IgD-negative memory B cell (primary cell): ENCODE data around the gene TEX9. TPM values are rescaled to one million over a fixed set of nuclear protein-coding genes. Genes with fewer than 3 reads are reported as not detected.
"Not testable (repeated sequence)": the region's sequence is repeated elsewhere in the genome, so short reads cannot be mapped to it uniquely, and the experiment has no call there.

Experiments used
- H3K27ac Mint-ChIP-seq, 3 donors: one replicate each; pipeline ENCODE4 v1.8.0; 2020 to 2022; ENCODE audit warnings: mild to moderate bottlenecking in 3 of 3, mixed read lengths in 3 of 3, moderate library complexity in 1 of 3
- H3K27me3 Mint-ChIP-seq: one replicate; pipeline ENCODE4 v1.8.0; 2021; ENCODE audit warnings: mixed read lengths
- H3K36me3 Mint-ChIP-seq: one replicate; pipeline ENCODE4 v1.8.0; 2020; ENCODE audit warnings: mild to moderate bottlenecking, mixed read lengths
- H3K4me1 Mint-ChIP-seq, 3 donors: one replicate each; pipeline ENCODE4 v1.8.0; 2020 to 2022; ENCODE audit warnings: mixed read lengths in 3 of 3, mild to moderate bottlenecking in 1 of 3
- H3K4me3 Mint-ChIP-seq, 4 donors: one replicate each; pipeline ENCODE4 v1.8.0; 2020 to 2022; ENCODE audit warnings: mild to moderate bottlenecking in 4 of 4, mixed read lengths in 4 of 4, moderate library complexity in 3 of 4
- H3K9me3 Mint-ChIP-seq, 3 donors: one replicate each; pipeline ENCODE4 v1.8.0; 2020 to 2021; ENCODE audit warnings: mixed read lengths in 3 of 3, mild to moderate bottlenecking in 1 of 3
- polyA plus RNA-seq: library from polyadenylated mRNA; unstranded; fragments of 300-500 nt; fragmentation: Illumina TruSeq; gene quantifications from one replicate; pipeline ENCODE4 v1.2.3, GENCODE V29; 2021

The TEX9 gene
- polyA plus RNA-seq, 1 donor from 2014 or later, result 31.2 TPM

DNA sequence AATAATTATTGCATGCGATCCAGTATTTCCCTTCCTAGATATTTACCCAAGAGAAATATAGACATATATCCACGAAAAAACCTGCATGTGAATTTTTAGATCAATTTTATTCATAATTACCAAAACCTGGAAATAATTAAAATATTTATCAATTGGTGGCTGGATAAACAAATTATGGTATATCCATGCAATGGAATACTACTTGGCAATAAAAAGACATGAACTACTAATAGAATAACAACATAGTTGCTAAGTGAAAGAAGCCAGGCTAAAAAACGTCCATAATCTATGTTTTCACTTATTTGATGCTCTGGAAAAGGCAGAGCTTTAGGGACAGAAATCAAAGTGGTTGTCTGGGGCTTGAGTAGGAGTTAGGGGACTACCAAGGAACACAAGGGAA lies 20.7 kb downstream of the TEX9 start:
- H3K4me1 Mint-ChIP-seq, result peaks cover under 1 to 4% (median 3%) of the 10 kb centered on the region in 3 donors
- peaks cover 0 to under 1% (median 0%) of the 10 kb centered on the region in 3 donors for H3K9me3 Mint-ChIP-seq
- no peak overlapping the region for H3K4me3 Mint-ChIP-seq
- no peak overlapping the region for H3K27ac Mint-ChIP-seq
- peaks cover 18% of the 10 kb centered on the region for H3K36me3 Mint-ChIP-seq
- no peaks in the 10 kb centered on the region for H3K27me3 Mint-ChIP-seq

DNA sequence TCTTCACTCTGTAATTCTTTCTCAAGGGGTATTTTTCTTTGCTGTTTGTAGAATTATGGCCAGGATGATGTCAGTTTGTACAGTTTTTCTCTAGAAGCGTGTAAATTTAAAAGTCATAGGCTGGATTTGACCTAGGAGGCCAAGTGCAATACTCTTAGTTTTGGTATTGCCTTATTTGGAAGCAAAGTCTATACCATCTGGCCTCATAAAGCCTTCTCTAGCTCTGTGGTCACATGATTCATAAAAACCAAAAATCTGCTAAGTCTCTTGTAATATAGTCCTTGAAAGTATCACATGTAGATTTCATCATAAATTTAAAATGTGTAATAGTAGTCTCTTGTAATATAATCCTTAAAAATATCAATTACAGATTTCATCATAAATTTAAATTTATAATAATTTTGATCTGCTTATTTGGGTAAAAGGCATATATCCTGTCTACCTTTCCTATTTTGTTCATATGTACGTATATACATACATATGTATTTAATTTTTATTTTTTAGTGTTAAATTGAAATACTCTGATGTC lies 25.6 kb downstream of the TEX9 start:
- no peak overlapping the region for H3K27ac Mint-ChIP-seq
- peaks cover 9% of the 10 kb centered on the region for H3K36me3 Mint-ChIP-seq
- H3K4me3 Mint-ChIP-seq, result no peak overlapping the region
- H3K27me3 Mint-ChIP-seq, result no peaks in the 10 kb centered on the region
- H3K4me1 Mint-ChIP-seq, result peaks cover 0 to 4% (median 2%) of the 10 kb centered on the region in 3 donors
- no peaks in the 10 kb centered on the region for H3K9me3 Mint-ChIP-seq

DNA sequence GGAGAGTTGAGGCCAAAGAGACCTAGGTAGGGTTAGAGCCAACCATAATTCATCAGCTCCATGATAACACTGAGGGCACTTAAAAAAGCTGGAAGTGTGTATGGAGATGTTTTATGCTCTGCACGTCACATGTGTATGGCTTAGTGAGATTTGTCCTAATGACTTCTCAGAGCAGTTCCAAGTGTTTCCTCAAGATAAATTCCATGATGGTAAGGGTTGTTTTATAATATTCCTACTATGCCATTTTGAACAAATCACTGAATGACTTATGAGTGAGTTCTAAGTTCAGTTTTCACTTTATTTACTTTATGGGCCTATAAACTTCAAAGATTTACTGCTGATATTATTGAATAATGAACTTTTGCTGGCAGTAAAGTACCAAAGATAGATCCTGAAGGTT lies 28.1 kb downstream of the TEX9 start:
- H3K27me3 Mint-ChIP-seq, result no peaks in the 10 kb centered on the region
- no peak overlapping the region for H3K4me3 Mint-ChIP-seq
- H3K4me1 Mint-ChIP-seq, result peaks cover 0 to 8% (median 2%) of the 10 kb centered on the region in 3 donors
- H3K36me3 Mint-ChIP-seq, result peaks cover 17% of the 10 kb centered on the region
- H3K27ac Mint-ChIP-seq, result no peak overlapping the region
- H3K9me3 Mint-ChIP-seq, result no peaks in the 10 kb centered on the region

DNA sequence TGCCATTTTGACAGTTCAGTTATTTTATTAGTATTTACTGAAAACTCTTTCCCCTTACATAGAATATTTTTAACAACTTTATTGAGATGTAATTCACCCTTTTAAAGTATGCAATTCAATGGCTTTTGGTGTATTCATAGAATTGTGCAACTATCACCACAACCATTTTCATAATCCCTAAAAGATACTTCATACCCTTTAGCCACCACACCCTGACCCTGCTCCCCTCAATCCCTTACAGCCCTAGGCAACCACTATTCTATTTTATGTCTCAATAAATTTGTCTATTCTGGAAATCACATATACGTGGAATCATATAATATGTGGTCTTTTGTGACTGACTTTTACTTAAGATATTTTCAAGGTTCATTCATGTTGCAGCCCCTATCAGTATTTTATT lies 29.7 kb downstream of the TEX9 start:
- no peak overlapping the region for H3K4me3 Mint-ChIP-seq
- H3K27me3 Mint-ChIP-seq, result no peaks in the 10 kb centered on the region
- no peaks in the 10 kb centered on the region for H3K9me3 Mint-ChIP-seq
- no peak overlapping the region for H3K27ac Mint-ChIP-seq
- H3K36me3 Mint-ChIP-seq, result peaks cover 13% of the 10 kb centered on the region
- peaks cover 0 to 8% (median 2%) of the 10 kb centered on the region in 3 donors for H3K4me1 Mint-ChIP-seq

DNA sequence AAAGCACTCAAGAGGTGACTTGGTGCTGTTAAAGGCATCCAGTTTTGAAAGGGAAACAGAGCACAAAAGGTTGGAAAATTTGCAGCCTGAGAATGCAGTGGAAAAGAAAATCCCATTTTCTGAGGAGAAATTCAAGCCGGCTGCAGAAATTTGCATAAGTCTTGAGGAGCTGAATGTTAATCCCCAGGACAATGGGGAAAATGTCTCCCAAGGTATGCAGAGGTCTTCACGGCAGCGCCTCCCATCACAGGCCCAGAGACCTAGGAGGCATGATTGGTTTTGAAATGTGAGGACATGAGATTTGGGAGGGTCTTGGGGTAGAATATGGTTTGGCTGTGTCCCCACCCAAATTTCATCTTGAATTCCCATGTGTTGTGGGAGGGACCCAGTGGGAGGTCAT lies 32.1 kb downstream of the TEX9 start:
- H3K4me1 Mint-ChIP-seq, H3K4me3 Mint-ChIP-seq, H3K27ac Mint-ChIP-seq, H3K27me3 Mint-ChIP-seq, H3K9me3 Mint-ChIP-seq: not testable (repeated sequence)
- H3K36me3 Mint-ChIP-seq, result peaks cover 12% of the 10 kb centered on the region

DNA sequence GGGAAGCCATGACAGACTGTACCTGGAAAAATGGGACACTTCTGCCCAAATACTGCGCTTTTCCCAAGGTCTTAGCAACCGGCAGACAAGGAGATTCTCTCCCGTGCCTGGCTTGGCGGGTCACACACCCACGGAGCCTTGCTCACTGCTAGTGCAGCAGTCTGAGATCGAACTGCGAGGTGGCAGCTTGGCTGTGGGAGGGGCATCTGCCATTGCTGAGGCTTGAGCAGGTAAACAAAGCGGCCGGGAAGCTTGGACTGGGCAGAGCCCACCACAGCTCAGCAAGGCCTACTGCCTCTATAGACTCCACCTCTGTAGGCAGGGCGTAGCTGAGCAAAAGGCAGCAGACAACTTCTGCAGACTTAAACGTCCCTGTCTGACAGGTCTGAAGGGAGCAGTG lies 34.0 kb downstream of the TEX9 start:
- H3K27me3 Mint-ChIP-seq, H3K4me1 Mint-ChIP-seq, H3K9me3 Mint-ChIP-seq, H3K27ac Mint-ChIP-seq, H3K4me3 Mint-ChIP-seq: not testable (repeated sequence)
- H3K36me3 Mint-ChIP-seq, result peaks cover 12% of the 10 kb centered on the region

DNA sequence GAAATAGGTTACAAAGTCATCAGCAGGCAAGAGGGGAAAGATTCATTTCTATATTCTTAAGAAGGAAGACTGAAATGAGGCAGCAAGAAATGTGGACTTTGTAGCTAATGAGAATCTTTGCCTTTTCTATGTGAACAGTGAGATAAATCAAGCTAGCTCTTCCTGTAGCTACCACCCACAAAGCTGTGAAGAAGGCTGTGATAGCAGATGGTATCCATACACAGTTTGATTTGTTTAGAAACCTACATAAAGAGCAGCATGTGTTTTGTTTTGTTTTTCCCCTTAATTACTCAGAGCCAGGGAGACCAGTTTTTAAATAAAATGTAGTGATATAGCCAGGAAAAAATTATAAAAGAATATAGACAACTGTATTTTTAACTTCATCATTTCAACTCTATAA lies 45.5 kb downstream of the TEX9 start:
- Mint-ChIP-seq H3K27me3 (no peaks in the 10 kb centered on the region), H3K9me3 (no peaks in the 10 kb centered on the region), H3K4me3 (no peak overlapping the region), H3K4me1 (peaks cover 3 to 5% (median 3%) of the 10 kb centered on the region in 3 donors), H3K36me3 (peaks cover 14% of the 10 kb centered on the region), H3K27ac (peak overlapping the region in 1 of 3 donors; percentile 78)

- Mint-ChIP-seq H3K4me3 (no peak overlapping the region), H3K36me3 (peaks cover 14% of the 10 kb centered on the region), H3K27ac (no peak overlapping the region), H3K27me3 (no peaks in the 10 kb centered on the region), H3K4me1 (peaks cover 3 to 5% (median 3%) of the 10 kb centered on the region in 3 donors), H3K9me3 (no peaks in the 10 kb centered on the region)
Measured at GRCh38 chr15:56411122-56411749, 46.0 kb downstream of the TEX9 start.

- H3K27ac Mint-ChIP-seq, H3K4me1 Mint-ChIP-seq, H3K27me3 Mint-ChIP-seq, H3K4me3 Mint-ChIP-seq, H3K9me3 Mint-ChIP-seq: not testable (repeated sequence)
- H3K36me3 Mint-ChIP-seq, result peaks cover 17% of the 10 kb centered on the region
Measured at GRCh38 chr15:56413114-56413733, 48.0 kb downstream of the TEX9 start.

DNA sequence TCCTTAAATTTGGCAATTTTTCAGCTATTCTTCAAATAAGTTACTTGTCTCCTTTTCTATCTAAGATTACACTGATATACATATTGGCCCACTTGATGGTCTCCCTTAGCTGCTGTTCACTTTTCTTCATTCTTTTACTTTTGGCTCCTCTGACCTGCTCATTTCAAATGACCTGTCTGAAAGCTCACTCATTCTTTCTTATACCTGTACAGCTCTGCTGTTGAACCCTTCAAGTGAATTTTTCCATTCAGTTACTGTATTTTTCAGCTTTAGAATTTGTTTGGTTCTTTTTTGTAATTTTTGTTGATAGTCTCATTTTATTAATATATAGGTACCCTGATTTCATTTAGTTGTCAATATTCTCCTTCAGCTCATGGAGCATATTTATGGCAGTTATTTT lies 60.0 kb downstream of the TEX9 start:
- H3K27me3 Mint-ChIP-seq, result no peaks in the 10 kb centered on the region
- peaks cover 4 to 8% (median 7%) of the 10 kb centered on the region in 3 donors for H3K4me1 Mint-ChIP-seq
- no peak overlapping the region for H3K27ac Mint-ChIP-seq
- H3K4me3 Mint-ChIP-seq, result peak overlapping the region in 1 of 4 donors; percentile 60
- peaks cover 23% of the 10 kb centered on the region for H3K36me3 Mint-ChIP-seq
- peaks cover 2 to 16% (median 4%) of the 10 kb centered on the region in 3 donors for H3K9me3 Mint-ChIP-seq

DNA sequence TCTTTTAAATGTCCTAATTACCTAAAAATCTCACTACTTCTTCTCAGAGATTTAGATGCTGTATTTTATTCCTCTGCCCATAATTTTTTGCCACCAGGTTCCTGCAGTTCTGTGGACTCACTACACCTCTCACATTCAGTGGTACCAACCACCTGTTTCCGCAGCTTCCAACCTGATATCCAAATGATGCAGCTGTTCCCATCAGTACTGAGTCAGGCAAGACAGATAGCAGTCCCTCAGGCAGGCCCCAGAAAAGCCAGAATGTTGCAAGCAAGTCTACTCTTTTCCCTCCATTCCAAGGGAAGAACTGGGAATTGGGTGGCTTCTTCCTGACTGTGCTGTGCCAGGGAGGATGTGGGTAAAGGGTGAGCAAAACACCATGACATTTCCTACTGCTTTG lies 60.8 kb downstream of the TEX9 start:
- peaks cover 4 to 8% (median 7%) of the 10 kb centered on the region in 3 donors for H3K4me1 Mint-ChIP-seq
- peaks cover 2 to 16% (median 4%) of the 10 kb centered on the region in 3 donors for H3K9me3 Mint-ChIP-seq
- no peaks in the 10 kb centered on the region for H3K27me3 Mint-ChIP-seq
- H3K4me3 Mint-ChIP-seq, result no peak overlapping the region
- H3K27ac Mint-ChIP-seq, result peak overlapping the region in 1 of 3 donors; percentile 80
- peaks cover 23% of the 10 kb centered on the region for H3K36me3 Mint-ChIP-seq

DNA sequence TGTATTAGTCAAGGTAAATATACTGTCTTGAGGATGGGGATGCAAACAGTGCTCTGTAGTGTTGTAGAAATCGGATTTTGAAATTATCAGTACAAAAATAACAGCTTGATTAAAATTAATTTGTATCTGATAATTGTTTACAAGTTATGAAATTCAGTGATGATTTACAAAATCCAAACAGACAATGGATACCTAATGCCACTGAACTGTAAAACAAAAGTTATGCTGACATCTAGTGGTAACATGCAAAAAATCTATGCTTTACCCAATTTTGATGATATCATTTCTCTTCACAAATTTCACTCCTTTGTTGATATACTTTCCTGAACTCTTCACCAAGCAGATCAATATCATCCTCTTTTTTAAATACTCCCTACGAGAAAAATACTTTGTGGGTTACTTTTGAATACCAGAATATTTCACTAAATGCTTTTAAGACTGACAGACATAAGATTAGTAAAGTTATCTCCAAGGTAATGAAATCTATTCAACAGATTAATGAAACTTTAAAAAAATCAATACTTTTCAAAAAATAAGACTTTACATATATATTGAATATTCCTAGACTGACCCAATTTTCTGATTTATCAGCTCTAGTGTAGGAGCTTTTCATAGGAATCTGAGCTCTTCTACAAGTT lies 63.7 kb downstream of the TEX9 start:
- Mint-ChIP-seq H3K27me3 (no peaks in the 10 kb centered on the region), H3K4me1 (peaks cover 4 to 7% (median 6%) of the 10 kb centered on the region in 3 donors)

DNA sequence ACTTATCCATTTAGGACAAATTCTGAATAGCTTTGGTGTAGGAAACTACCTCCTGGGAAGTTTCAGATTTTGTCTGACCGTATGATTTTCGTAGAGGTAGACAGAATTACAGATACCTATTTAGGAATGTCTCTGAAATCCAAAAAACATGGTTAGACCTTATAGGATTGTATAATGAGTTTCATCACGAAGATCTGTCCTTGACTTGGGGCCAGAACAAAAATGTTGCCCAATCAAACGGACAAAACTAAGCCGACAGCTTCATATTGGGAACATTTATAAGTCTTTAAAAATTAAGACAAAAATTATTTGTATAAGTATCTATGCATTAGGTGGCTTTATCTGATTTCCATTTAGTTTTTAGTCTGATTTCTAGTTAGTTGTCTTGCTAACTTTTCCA lies 67.1 kb downstream of the TEX9 start:
- no peaks in the 10 kb centered on the region for H3K27me3 Mint-ChIP-seq
- H3K36me3 Mint-ChIP-seq, result peaks cover 12% of the 10 kb centered on the region

More for the DNA sequence above, 63.7 kb downstream of the TEX9 start:
- H3K36me3 Mint-ChIP-seq, result peaks cover 18% of the 10 kb centered on the region
- peak overlapping the region in 1 of 3 donors; percentile 81 for H3K27ac Mint-ChIP-seq
- peaks cover 2 to 12% (median 4%) of the 10 kb centered on the region in 3 donors for H3K9me3 Mint-ChIP-seq
- H3K4me3 Mint-ChIP-seq, result no peak overlapping the region

GRCh38 chr15:56440214-56440770 lies 75.1 kb downstream of the TEX9 start:
- Mint-ChIP-seq H3K4me1 (no peaks in the 10 kb centered on the region), H3K27ac (no peak overlapping the region), H3K4me3 (no peak overlapping the region), H3K36me3 (peaks cover 10% of the 10 kb centered on the region), H3K27me3 (no peaks in the 10 kb centered on the region), H3K9me3 (peaks cover 4 to 10% (median 4%) of the 10 kb centered on the region in 3 donors)

More for the DNA sequence above, 67.1 kb downstream of the TEX9 start:
- Mint-ChIP-seq H3K4me1 (peaks cover 0 to 1% (median 0%) of the 10 kb centered on the region in 3 donors), H3K4me3 (no peak overlapping the region), H3K27ac (no peak overlapping the region), H3K9me3 (peaks cover 0 to 2% (median 0%) of the 10 kb centered on the region in 3 donors)

DNA sequence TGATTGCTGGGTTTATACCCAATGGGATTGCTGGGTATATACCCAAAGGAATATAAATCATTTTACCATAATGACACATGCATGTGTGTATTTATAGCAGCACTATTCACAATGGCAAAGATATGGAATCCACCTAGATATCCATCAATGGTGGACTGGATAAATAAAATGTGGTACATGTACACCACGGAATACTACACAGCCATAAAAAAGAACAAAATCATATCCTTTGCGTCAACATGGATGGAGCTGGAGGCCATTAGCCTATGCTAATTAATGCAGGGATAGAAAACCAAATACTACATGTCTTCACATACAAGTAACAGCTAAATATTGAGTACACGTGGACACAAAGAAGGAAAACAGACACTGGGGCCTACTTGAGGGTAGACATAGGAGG lies 77.1 kb downstream of the TEX9 start:
- peaks cover 4 to 8% (median 4%) of the 10 kb centered on the region in 3 donors for H3K9me3 Mint-ChIP-seq
- no peaks in the 10 kb centered on the region for H3K4me1 Mint-ChIP-seq
- H3K36me3 Mint-ChIP-seq, result peaks cover 6% of the 10 kb centered on the region
- H3K27me3 Mint-ChIP-seq, result no peaks in the 10 kb centered on the region
- H3K4me3 Mint-ChIP-seq, result no peak overlapping the region
- no peak overlapping the region for H3K27ac Mint-ChIP-seq
